GM19395 (cell line): ENCODE data around the gene KLHL6.

Experiments used
- ATAC-seq: cut with Tn5 transposase; IDR thresholded peaks from one replicate; pipeline ENCODE4 v1.9.1; 2021; ENCODE audit warnings: mild to moderate bottlenecking, moderate library complexity; ENCODE audit not compliant: unreplicated experiment

Gene KLHL6

GRCh38 chr3:183508821-183509220, 46.7 kb downstream of the KLHL6 start:
- ATAC-seq, result no peak

GRCh38 chr3:183507551-183507950, 48.0 kb downstream of the KLHL6 start:
- no peak for ATAC-seq

GRCh38 chr3:183506674-183507320, 48.7 kb downstream of the KLHL6 start:
- ATAC-seq, result no peak

GRCh38 chr3:183504597-183504996, 50.9 kb downstream of the KLHL6 start:
- ATAC-seq, result no peak

GRCh38 chr3:183503746-183504145, 51.8 kb downstream of the KLHL6 start:
- ATAC-seq, result no peak

- ATAC-seq, result no peak
Observed at GRCh38 chr3:183502237-183503181, 53.0 kb downstream of the KLHL6 start.

GRCh38 chr3:183500981-183501704, 54.4 kb downstream of the KLHL6 start:
- ATAC-seq, result no peak

- ATAC-seq, result no peak
Observed at GRCh38 chr3:183500319-183500718, 55.2 kb downstream of the KLHL6 start.

- ATAC-seq, result no peak
Observed at GRCh38 chr3:183498634-183499033, 56.9 kb downstream of the KLHL6 start.

- ATAC-seq, result no peak
Observed at GRCh38 chr3:183497313-183497712, 58.2 kb downstream of the KLHL6 start.

GRCh38 chr3:183496311-183496710, 59.2 kb downstream of the KLHL6 start:
- no peak for ATAC-seq

GRCh38 chr3:183494341-183494740, 61.2 kb downstream of the KLHL6 start:
- no peak for ATAC-seq

GRCh38 chr3:183493296-183494045, 62.0 kb downstream of the KLHL6 start:
- no peak for ATAC-seq

- ATAC-seq, result no peak
Observed at GRCh38 chr3:183492849-183493179, 62.7 kb downstream of the KLHL6 start.

GRCh38 chr3:183491923-183492848, 63.3 kb downstream of the KLHL6 start:
- ATAC-seq, result no peak

- ATAC-seq, result no peak
Observed at GRCh38 chr3:183491109-183491922, 64.2 kb downstream of the KLHL6 start.

- no peak for ATAC-seq
Observed at GRCh38 chr3:183490653-183491052, 64.9 kb downstream of the KLHL6 start.

- ATAC-seq, result no peak
Observed at GRCh38 chr3:183490211-183490601, 65.3 kb downstream of the KLHL6 start.
